ENCODE measurements around the gene DAB2IP. TPM values are rescaled to one million over a fixed set of nuclear protein-coding genes. Genes with fewer than 3 reads are reported as not detected.

The DAB2IP gene
- polyA plus RNA-seq, 1 donor (not counting 4 experiments of a cell fraction or from before 2014, with no cell fraction given) = 28.6 TPM

- TF ChIP-seq CTCF (optimal IDR thresholded peaks at IDR 0.05 in 1 of 3, IDR thresholded peaks at IDR 0.05 in 1 of 3, conservative IDR thresholded peaks at IDR 0.05 in 1 of 3; ENCODE audit: extremely low read depth in 1 of 3, insufficient read depth in 2 of 3, low read length in 3 of 3) = no peak
- TF ChIP-seq EZH2 (IDR thresholded peaks at IDR 0.05; ENCODE audit: low read length) = no peak
- no peak overlapping the region for H3K4me2 ChIP-seq (ENCODE audit: control insufficient read depth, extremely low read depth, insufficient read depth, low read depth, low read length)
- dilution Hi-C loops (cut with MboI; ENCODE audit: extremely low pct_ligation_motif_present, low sequenced_read_pairs) = no loop called here
- H3K9ac ChIP-seq (ENCODE audit: control insufficient read depth, extremely low read depth, insufficient read depth, low read length) = no peak overlapping the region
- H3K79me2 ChIP-seq (ENCODE audit: control insufficient read depth, insufficient read depth, low read length) = no peaks in the 10 kb centered on the region
- no peaks in the 10 kb centered on the region for H3K9me3 ChIP-seq (ENCODE audit: control insufficient read depth, low read depth, low read length)
- no peaks in the 10 kb centered on the region for H3K4me1 ChIP-seq (ENCODE audit: control insufficient read depth, extremely low read depth, insufficient read depth, low read length)
- H2AFZ ChIP-seq (ENCODE audit: control insufficient read depth, low read length) = no peak overlapping the region
- peaks cover 4 to 27% of the 10 kb centered on the region in 2 experiments for H3K36me3 ChIP-seq (ENCODE audit: control insufficient read depth in 2 of 2, extremely low read depth in 1 of 2, insufficient read depth in 2 of 2, low read length in 2 of 2)
- FAIRE-seq (no peak), DNase-seq (ENCODE audit: low read depth, low spot score) (no peak)
- H3K9me1 ChIP-seq (ENCODE audit: control insufficient read depth, extremely low read depth, insufficient read depth, low read length) = no peaks in the 10 kb centered on the region
- H3K27ac ChIP-seq (ENCODE audit: control insufficient read depth, insufficient read depth, low read length) = no peak overlapping the region
- H3K27me3 ChIP-seq (ENCODE audit: control insufficient read depth, extremely low read depth, insufficient read depth, low read length) = no peaks in the 10 kb centered on the region
- H4K20me1 ChIP-seq (ENCODE audit: control insufficient read depth, extremely low read depth, insufficient read depth, low read length) = no peaks in the 10 kb centered on the region
- no peak overlapping the region for H3K4me3 ChIP-seq (ENCODE audit: control insufficient read depth in 2 of 3, extremely low read depth in 1 of 3, insufficient read depth in 2 of 3, low read depth in 1 of 3, low read length in 3 of 3)
Observed at GRCh38 chr9:121786998-121787422, 135.6 kb downstream of the DAB2IP start.

- Histone ChIP-seq H3K9me1 (ENCODE audit: control insufficient read depth, extremely low read depth, insufficient read depth, low read length) (no peaks in the 10 kb centered on the region), H3K27me3 (ENCODE audit: control insufficient read depth, extremely low read depth, insufficient read depth, low read length) (no peaks in the 10 kb centered on the region), H3K27ac (ENCODE audit: control insufficient read depth, insufficient read depth, low read length) (no peak overlapping the region), H3K9me3 (ENCODE audit: control insufficient read depth, low read depth, low read length) (no peaks in the 10 kb centered on the region), H4K20me1 (ENCODE audit: control insufficient read depth, extremely low read depth, insufficient read depth, low read length) (no peaks in the 10 kb centered on the region), H3K79me2 (ENCODE audit: control insufficient read depth, insufficient read depth, low read length) (no peaks in the 10 kb centered on the region), H3K4me2 (ENCODE audit: control insufficient read depth, extremely low read depth, insufficient read depth, low read depth, low read length) (no peak overlapping the region), H3K36me3 (ENCODE audit: control insufficient read depth in 2 of 2, extremely low read depth in 1 of 2, insufficient read depth in 2 of 2, low read length in 2 of 2) (peaks cover 2 to 12% of the 10 kb centered on the region in 2 experiments), H3K4me1 (ENCODE audit: control insufficient read depth, extremely low read depth, insufficient read depth, low read length) (no peaks in the 10 kb centered on the region), H3K4me3 (ENCODE audit: control insufficient read depth in 2 of 3, extremely low read depth in 1 of 3, insufficient read depth in 2 of 3, low read depth in 1 of 3, low read length in 3 of 3) (no peak overlapping the region), H2AFZ (ENCODE audit: control insufficient read depth, low read length) (no peak overlapping the region), H3K9ac (ENCODE audit: control insufficient read depth, extremely low read depth, insufficient read depth, low read length) (no peak overlapping the region)
- TF ChIP-seq CTCF (optimal IDR thresholded peaks at IDR 0.05 in 1 of 3, IDR thresholded peaks at IDR 0.05 in 1 of 3, conservative IDR thresholded peaks at IDR 0.05 in 1 of 3; ENCODE audit: extremely low read depth in 1 of 3, insufficient read depth in 2 of 3, low read length in 3 of 3) = no peak
- no peak for TF ChIP-seq EZH2 (IDR thresholded peaks at IDR 0.05; ENCODE audit: low read length)
- DNase-seq (ENCODE audit: low read depth, low spot score) (no peak), FAIRE-seq (no peak)
- dilution Hi-C loops (cut with MboI; ENCODE audit: extremely low pct_ligation_motif_present, low sequenced_read_pairs) = no loop called here
Observed at GRCh38 chr9:121788686-121789366, 137.4 kb downstream of the DAB2IP start.
